DMS79 (cell line): ENCODE data around the gene DIO3.

Experiments
- DNase-seq: peaks from one replicate; lab custom pipeline; 2025; lab: John Stamatoyannopoulos, UW

The DIO3 gene

GRCh38 chr14:101598571-101599233 lies 37.4 kb downstream of the DIO3 start:
- DNase-seq, result no peak

DNA sequence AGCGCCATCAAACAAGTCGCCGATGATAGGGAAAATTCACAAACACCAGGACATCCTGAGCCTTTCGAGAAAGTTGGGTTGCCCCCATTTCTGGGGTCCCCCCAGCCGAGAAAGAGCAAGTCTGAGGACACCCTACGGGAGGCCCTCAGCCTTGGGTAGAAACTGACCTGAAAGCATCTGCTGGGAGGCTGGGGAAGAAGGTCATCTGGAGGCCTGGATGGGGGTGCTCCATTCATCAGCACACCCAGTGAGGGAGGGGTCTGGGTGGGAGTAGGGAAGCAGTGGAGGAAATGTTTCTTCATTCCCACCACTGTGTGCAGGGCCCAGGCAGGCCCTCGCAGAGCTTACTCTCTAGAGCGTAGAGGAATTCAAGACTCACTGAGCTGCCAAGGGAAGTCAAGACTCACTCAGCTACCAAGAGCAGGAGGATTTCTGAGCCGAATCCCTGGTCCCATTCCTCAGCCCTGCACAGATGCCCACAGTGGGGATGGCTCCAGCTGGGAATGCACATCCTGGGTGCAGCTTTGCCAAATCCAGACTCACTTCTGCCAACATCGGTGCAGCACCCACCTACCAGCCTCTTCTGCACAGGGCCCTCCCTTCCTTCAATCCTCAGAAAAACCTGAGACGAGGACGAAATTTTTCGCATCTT lies 38.1 kb downstream of the DIO3 start:
- no peak for DNase-seq

GRCh38 chr14:101600336-101600890 lies 39.1 kb downstream of the DIO3 start:
- DNase-seq, result no peak

GRCh38 chr14:101600891-101601605 lies 39.8 kb downstream of the DIO3 start:
- DNase-seq, result no peak

- no peak for DNase-seq
Observed at GRCh38 chr14:101601606-101602465, 40.5 kb downstream of the DIO3 start.

- no peak for DNase-seq
Observed at GRCh38 chr14:101602466-101602840, 41.2 kb downstream of the DIO3 start.

GRCh38 chr14:101603096-101603495 lies 41.8 kb downstream of the DIO3 start:
- no peak for DNase-seq

DNA sequence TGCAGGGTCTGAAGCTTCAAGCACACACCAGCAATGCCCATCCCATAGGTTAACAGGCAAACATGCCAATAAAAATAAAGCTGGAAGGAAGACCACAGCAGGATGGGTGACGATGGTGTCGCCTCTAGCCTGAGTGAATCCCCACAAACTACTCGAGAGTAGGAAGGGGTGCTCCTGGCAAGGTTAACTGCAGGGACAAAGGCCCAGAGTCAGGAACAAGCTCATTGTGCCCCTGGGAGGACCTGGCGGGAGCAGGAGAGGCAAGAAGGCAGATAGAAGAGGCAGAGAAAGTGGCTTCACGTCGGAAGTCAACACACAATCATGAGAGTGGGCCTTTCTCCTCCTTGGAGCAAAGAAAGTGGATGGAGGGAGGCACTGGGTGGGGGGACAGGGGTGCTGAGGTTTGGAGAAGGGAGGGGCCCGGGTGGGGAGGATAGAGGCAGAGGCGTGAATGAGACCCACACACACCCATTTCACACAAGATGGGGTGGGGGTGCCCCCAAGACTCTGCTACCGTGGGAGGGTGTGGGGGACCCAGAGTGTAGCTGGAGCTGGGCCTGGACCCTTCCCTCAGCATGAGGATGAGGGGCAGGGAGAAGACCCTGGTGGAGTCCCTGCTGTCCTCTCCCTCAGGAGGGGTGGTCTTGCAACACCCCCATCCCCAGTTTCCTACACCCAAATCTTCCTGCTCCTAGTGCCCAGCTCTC lies 43.1 kb downstream of the DIO3 start:
- DNase-seq, result no peak

GRCh38 chr14:101604935-101605780 lies 43.9 kb downstream of the DIO3 start:
- no peak for DNase-seq

- DNase-seq, result no peak
Observed at GRCh38 chr14:101605836-101606235, 44.5 kb downstream of the DIO3 start.
